GM19099 (cell line): ENCODE data around the gene PCDHB15.
"Not testable (repeated sequence)": the region's sequence is repeated elsewhere in the genome, so short reads cannot be mapped to it uniquely, and the experiment has no call there.

Source experiments
- POLR2A ChIP-seq: IDR thresholded peaks from 3 replicates; pipeline ENCODE4 v1.6.1; 2011; ENCODE audit warnings: low read depth; ENCODE audit not compliant: insufficient read length; ENCODE audit errors: extremely low read depth

Gene PCDHB15

DNA sequence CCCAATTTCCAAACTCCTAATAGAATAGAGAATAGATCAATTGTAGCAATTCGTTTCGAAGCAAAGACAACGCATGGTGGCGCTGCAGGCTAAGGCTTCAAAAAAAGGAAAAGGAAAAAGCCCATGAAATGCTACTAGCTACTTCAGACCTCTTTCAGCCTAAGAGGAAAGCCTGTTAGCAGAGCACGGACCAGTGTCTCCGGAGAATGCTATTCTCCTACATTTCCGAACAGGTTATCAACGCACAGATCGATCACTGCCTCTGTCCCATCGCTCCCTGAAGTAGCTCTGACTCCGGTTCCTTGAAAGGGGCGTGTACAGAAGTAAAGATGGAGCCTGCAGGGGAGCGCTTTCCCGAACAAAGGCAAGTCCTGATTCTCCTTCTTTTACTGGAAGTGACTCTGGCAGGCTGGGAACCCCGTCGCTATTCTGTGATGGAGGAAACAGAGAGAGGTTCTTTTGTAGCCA, at the start of gene PCDHB15:
Gene PCDHB15 (plus strand): TSS at position 146 of the 468 bp plus-strand sequence. CDS start 184 bp downstream, at position 330.
- no peak for TF ChIP-seq POLR2A

GRCh38 chr5:141196363-141196762, 48.8 kb upstream of the PCDHB15 start:
- TF ChIP-seq POLR2A, result no peak

DNA sequence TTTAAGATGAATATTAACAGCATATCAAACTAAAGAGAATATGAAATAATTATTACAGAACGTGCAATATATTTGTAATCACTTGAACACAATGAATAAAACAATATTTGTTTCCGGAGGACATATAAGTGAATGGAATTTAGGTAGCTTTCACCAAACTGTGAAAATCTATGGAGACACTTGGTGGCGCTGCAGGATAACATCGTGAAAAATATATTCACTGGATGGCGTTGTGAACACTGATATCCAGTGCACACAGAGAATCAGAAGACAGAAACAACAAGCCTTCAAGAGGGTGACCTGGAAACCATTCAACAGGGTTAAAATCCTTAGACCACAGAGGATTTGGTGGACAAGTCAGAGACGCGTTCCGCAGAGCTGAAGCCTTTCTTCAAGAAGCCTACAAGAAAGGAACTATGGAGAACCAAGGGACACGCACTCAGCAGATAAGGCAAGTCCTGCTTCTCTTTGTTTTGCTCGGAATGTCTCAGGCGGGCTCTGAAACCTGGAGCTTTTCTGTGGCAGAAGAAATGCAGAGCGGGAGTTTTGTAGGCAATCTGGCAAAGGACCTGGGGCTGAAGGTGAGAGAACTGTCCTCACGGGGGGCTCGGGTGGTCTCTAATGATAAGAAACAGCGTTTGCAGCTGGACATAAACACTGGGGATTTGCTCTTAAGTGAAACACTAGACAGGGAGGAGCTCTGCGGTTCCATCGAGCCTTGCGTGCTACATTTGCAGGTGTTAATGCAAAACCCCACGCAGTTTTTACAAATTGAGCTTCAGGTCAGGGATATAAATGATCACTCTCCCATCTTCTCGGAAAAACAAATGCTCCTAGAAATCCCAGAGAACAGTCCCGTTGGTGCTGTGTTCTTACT, 45.6 kb upstream of the PCDHB15 start, which contains the start of gene PCDHB11:
Gene PCDHB11 (plus strand): TSS at position 269 of the 877 bp plus-strand sequence. CDS start 148 bp downstream, at position 417.
- TF ChIP-seq POLR2A, result no peak

DNA sequence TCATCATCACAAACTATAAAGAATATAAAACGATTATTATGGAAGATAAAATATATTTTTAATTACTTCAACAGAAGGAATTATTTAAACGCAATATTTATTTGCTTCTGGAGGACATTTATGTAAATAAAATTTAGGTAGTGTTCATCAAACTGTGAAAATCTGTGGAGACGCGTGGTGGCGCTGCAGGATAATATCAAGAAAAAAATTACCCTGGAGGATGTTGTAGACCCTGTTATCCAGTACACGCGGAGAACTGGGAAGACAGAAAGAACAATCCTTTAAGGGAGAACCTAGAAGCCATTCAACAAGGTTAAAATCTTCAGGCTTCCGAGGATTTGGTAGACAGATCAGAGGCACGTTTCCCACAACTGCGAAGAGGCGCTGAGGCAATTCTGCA, 36.7 kb upstream of the PCDHB15 start, which contains the start of gene PCDHB12:
Gene PCDHB12 (plus strand): TSS at position 242 of the 400 bp plus-strand sequence. CDS start 189 bp downstream, outside the sequence.
- no peak for TF ChIP-seq POLR2A

- TF ChIP-seq POLR2A, result not testable (repeated sequence)
Observed at GRCh38 chr5:141213656-141214339, 31.4 kb upstream of the PCDHB15 start, which contains the start of gene PCDHB13. TSS of gene PCDHB13 (plus strand) at chr5:141213919. CDS start at chr5:141214124, 205 bp downstream.

DNA sequence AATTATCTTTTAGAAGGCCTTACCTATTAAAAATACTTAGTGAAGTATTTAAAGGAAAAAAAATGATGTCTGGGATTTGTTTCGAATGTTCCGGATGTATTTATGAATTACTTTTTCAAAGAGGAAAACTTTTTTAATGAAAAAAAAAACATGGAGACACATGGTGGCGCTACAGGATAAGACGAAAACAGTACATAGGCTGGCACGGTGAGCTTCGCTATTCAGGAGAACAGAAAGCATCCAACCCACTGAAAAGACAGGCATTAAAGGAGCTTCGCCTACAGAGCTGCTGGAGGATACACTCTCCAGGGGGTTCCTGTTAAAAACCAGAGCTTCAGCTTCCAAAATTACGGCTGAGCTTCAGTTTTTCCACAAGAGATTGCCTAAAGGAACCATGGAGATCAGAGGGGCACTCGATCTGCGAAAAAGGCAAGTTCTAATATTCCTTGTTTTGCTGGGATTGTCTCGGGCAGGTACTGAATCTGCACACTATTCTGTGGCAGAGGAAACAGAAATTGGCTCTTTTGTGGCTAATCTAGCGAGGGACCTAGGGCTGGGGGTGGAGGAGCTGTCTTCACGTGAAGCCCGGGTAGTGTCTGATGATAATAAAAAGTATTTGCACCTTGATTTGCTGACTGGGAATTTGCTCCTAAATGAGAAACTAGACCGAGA, 21.9 kb upstream of the PCDHB15 start, which contains the start of gene PCDHB14:
Gene PCDHB14 (plus strand): TSS at position 232 of the 672 bp plus-strand sequence. CDS start 163 bp downstream, at position 395.
- TF ChIP-seq POLR2A, result no peak

DNA sequence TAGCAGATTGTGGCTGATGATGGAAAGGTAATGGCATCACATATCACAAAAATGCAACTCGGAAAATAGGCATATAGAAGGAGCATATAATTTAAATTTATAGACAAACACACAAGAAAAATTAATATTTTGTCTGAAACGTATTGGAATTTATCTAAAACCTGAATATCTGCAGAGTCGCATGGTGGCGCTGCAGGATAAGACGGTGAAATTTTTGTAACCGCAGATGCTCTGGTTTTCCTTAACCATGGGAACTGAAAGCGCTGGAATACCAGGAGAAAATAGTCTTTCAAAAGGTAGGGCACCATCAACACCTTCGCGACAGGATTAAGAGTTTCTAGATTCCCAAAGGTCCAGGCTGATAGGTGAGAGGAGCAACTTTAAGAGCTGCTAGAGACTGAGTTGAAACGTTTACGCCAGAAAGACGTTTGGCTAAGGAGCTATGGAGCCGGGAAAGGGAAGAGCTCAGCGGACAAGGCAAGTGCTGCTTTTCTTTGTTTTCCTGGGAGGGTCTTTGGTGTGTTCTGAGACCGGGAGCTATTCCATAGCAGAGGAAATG, 11.0 kb upstream of the PCDHB15 start:
- no peak for TF ChIP-seq POLR2A

- no peak for TF ChIP-seq POLR2A
Observed at GRCh38 chr5:141236516-141237313, 8.5 kb upstream of the PCDHB15 start.

DNA sequence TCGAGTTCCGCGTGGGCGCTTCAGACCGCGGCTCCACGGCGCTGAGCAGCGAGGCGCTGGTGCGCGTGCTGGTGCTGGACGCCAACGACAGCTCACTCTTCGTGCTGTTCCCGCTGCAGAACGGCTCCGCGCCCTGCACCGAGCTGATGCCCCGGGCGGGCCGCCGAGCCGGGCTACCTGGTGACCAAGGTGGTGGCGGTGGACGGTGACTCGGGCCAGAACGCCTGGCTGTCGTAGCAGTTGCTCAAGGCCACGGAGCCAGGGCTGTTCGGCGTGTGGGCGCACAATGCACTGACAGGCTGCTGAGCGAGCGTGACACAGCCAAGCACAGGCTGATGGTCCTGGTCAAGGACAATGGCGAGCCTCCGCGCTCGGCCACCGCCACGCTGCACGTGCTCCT, 3.7 kb upstream of the PCDHB15 start:
- no peak for TF ChIP-seq POLR2A

DNA sequence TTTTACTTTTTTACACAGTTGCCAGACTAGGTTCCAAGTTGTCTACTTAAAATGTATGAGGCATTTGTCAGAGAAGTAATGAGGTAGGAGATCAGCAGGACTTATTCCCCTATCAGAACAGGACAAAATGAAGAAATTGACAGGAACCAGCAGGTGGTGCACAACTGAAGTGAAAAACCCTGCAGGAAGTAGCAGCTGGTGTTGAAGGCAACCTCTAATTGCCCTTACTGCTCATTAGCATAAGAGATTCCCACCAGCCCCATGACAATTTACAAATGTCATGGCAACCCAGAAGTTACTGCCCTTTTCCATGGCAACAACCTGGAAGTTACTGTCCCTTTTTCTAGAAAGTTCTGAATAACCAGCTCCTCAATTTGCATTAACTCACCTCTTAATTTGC, 5.4 kb downstream of the PCDHB15 start:
- TF ChIP-seq POLR2A, result no peak

GRCh38 chr5:141258464-141258863, 13.3 kb downstream of the PCDHB15 start:
- no peak for TF ChIP-seq POLR2A

DNA sequence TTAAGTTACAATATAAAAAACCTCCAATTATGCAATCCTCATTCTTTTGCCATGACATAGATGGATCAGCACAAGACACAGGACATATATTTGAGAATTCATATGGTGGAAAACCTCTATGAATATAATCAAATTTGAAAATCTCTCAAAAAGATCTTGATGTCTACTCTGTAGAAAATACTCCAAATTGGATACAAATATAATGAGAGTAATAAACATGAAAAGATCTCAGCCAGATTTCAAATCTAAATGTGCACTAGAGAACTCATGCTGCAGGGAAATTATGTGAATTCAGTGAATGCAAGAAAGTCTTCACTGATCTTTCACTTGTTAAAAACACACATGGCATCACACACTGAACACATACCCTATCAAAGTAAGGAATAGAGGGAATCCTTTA, 13.8 kb downstream of the PCDHB15 start:
- TF ChIP-seq POLR2A, result no peak

- no peak for TF ChIP-seq POLR2A
Observed at GRCh38 chr5:141260458-141261237, 15.5 kb downstream of the PCDHB15 start.
